OCI-LY1 (cell line): ENCODE measurements around the gene IGFBP5.

Experiments
- H2AFZ ChIP-seq: fragments of 200-600 bp; sonication (generic), shearing (Covaris generic); 2 replicates; pipeline ENCODE4 v1.6.0; 2014; ENCODE audit warnings: antibody characterized with exemption, mild to moderate bottlenecking, low read length
- H3F3A ChIP-seq: fragments of 200-600 bp; sonication (generic), shearing (Covaris generic); 2 replicates; pipeline ENCODE4 v1.6.0; 2014; ENCODE audit warnings: mild to moderate bottlenecking, antibody characterized with exemption, low read length, moderate library complexity; ENCODE audit not compliant: insufficient read depth
- H3K27ac ChIP-seq: fragments of 200-600 bp; sonication (generic); 2 replicates; pipeline ENCODE4 v1.5.1; 2014; ENCODE audit warnings: low read length, mixed run types, mild to moderate bottlenecking, low read depth; ENCODE audit not compliant: poor library complexity, severe bottlenecking
- H3K27me3 ChIP-seq: fragments of 200-600 bp; sonication (generic); 2 replicates; pipeline ENCODE4 v1.6.0; 2014; ENCODE audit warnings: antibody characterized with exemption, mild to moderate bottlenecking, low read length, moderate library complexity; ENCODE audit not compliant: insufficient read depth
- H3K36me3 ChIP-seq: fragments of 200-600 bp; sonication (generic); 2 replicates; pipeline ENCODE4 v1.6.1; 2014; ENCODE audit warnings: mild to moderate bottlenecking, antibody characterized with exemption, low read length, moderate library complexity, mixed read lengths; ENCODE audit not compliant: insufficient read depth
- H3K4me1 ChIP-seq: fragments of 200-600 bp; sonication (generic); 2 replicates; pipeline ENCODE4 v1.5.1; 2014; ENCODE audit warnings: mild to moderate bottlenecking, low read length, moderate library complexity; ENCODE audit not compliant: insufficient read depth, severe bottlenecking
- H3K4me2 ChIP-seq: fragments of 200-600 bp; sonication (generic), shearing (Covaris generic); 2 replicates; pipeline ENCODE4 v1.6.1; 2014; ENCODE audit warnings: low read length
- H3K4me3 ChIP-seq: fragments of 200-600 bp; sonication (generic); 2 replicates; pipeline ENCODE4 v1.5.1; 2014; ENCODE audit warnings: low read length, low read depth, mild to moderate bottlenecking, mixed read lengths; ENCODE audit not compliant: poor library complexity, severe bottlenecking
- H3K79me2 ChIP-seq: fragments of 200-600 bp; shearing (Covaris generic); 2 replicates; pipeline ENCODE4 v1.6.1; 2016; ENCODE audit warnings: mixed run types, low read length, mixed read lengths; ENCODE audit not compliant: insufficient read depth
- H3K9ac ChIP-seq: fragments of 200-600 bp; sonication (generic), shearing (Covaris generic); 2 replicates; pipeline ENCODE4 v1.6.1; 2014; ENCODE audit warnings: mild to moderate bottlenecking, low read length, mixed read lengths
- H3K9me2 ChIP-seq: fragments of 200-600 bp; sonication (generic), shearing (Covaris generic); 2 replicates; pipeline ENCODE4 v1.6.1; 2014; ENCODE audit warnings: low read depth, mild to moderate bottlenecking, low read length, mixed read lengths
- H3K9me3 ChIP-seq: fragments of 200-600 bp; shearing (Covaris generic); 2 replicates; pipeline ENCODE4 v1.6.1; 2014; ENCODE audit warnings: low read length, mixed read lengths
- H4K20me1 ChIP-seq: fragments of 200-600 bp; sonication (generic), shearing (Covaris generic); 2 replicates; pipeline ENCODE4 v1.6.0; 2016; ENCODE audit warnings: mild to moderate bottlenecking, low read length; ENCODE audit not compliant: insufficient read depth
- EZH2 ChIP-seq: fragments of 200-600 bp; sonication (generic), shearing (Covaris generic); IDR thresholded peaks from 2 replicates; pipeline ENCODE4 v1.8.0; 2017; ENCODE audit warnings: borderline replicate concordance, mixed run types, mild to moderate bottlenecking, antibody characterized with exemption, low read length, moderate library complexity, mixed read lengths
- TF ChIP-seq, protein P1 (sequence below): fragments of 200-600 bp; sonication (generic), shearing (Covaris generic); IDR thresholded peaks from 2 replicates; pipeline ENCODE4 v1.5.1; 2017; ENCODE audit warnings: mild to moderate bottlenecking, antibody characterized with exemption, low read length, moderate library complexity, mixed read lengths

Gene IGFBP5

DNA sequence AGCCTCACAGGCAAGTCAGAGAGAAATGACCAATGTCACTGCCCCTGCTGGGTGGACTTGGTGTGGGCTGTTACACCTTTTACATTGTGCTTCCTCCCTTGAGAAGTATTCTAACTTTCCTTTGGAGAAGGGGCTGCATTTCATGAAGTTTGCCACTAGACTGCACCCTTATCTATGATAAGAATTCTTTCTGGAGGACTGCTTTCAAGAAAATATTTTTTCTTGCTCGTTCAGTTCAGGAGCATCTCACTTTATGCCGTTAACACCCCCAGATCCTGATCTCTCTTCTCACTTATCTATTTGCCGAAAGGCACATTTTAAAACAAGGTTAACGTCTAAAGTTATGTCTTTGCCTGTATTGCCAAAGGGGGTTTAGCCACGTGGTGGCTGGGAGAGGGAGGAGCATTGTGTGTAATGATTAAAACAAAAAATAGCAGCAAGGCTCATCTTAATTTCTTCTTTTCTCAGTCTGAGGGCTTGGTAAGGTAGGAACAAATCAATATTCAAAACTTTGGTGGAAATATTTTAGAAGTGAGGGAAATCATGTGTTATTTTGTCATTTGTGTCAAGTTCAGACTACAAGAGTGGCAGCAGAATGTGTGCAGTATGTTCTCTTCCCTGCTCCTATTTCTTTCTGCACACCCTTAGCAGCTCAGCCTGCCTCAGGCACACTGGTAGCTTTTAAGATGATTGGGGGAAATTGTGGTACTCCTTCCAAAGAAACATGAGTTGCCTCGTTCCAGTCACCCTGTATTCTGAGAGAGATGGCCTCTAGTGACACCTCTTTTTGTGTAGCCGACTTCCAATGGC lies 1.6 kb upstream of the IGFBP5 start:
- no peaks in the 10 kb centered on the region for H3K36me3 ChIP-seq
- no peak overlapping the region for H3K4me2 ChIP-seq
- no peaks in the 10 kb centered on the region for H3K27me3 ChIP-seq
- H3K27ac ChIP-seq = no peak overlapping the region
- no peak overlapping the region for H3K4me3 ChIP-seq
- no peak overlapping the region for H2AFZ ChIP-seq
- no peaks in the 10 kb centered on the region for H4K20me1 ChIP-seq
- no peaks in the 10 kb centered on the region for H3K9me2 ChIP-seq
- no peaks in the 10 kb centered on the region for H3F3A ChIP-seq
- H3K4me1 ChIP-seq = no peaks in the 10 kb centered on the region
- H3K79me2 ChIP-seq = no peaks in the 10 kb centered on the region
- H3K9ac ChIP-seq = no peak overlapping the region
- TF ChIP-seq, protein P1, sequence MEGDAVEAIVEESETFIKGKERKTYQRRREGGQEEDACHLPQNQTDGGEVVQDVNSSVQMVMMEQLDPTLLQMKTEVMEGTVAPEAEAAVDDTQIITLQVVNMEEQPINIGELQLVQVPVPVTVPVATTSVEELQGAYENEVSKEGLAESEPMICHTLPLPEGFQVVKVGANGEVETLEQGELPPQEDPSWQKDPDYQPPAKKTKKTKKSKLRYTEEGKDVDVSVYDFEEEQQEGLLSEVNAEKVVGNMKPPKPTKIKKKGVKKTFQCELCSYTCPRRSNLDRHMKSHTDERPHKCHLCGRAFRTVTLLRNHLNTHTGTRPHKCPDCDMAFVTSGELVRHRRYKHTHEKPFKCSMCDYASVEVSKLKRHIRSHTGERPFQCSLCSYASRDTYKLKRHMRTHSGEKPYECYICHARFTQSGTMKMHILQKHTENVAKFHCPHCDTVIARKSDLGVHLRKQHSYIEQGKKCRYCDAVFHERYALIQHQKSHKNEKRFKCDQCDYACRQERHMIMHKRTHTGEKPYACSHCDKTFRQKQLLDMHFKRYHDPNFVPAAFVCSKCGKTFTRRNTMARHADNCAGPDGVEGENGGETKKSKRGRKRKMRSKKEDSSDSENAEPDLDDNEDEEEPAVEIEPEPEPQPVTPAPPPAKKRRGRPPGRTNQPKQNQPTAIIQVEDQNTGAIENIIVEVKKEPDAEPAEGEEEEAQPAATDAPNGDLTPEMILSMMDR = peak; percentile 44
- TF ChIP-seq EZH2 = no peak
- H3K9me3 ChIP-seq = no peaks in the 10 kb centered on the region

DNA sequence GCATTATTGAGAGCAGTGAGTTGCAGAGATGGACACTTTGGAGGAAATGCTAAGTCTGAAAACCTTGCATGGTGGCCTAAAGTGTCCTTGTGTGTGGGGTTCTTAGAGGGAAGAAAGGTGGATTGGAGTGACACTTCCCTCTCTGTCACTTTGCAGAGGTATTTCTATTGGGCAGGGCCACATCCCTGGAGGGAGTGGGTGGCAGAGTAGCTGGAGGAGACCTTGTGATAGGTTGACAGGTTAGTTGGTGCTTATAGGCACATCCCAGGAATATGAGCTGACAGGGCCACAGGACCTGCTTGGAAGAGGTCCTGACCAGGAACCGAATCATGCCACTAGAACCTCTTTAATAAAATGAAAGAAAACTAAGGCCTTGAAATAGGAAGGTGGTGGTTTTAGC lies 972 bp upstream of the IGFBP5 start:
- Histone ChIP-seq H3K4me2 (no peak overlapping the region), H3K4me1 (no peaks in the 10 kb centered on the region), H3K27me3 (no peaks in the 10 kb centered on the region), H3K27ac (no peak overlapping the region), H3K4me3 (no peak overlapping the region), H3K9me3 (no peaks in the 10 kb centered on the region), H3K36me3 (no peaks in the 10 kb centered on the region), H3K9ac (no peak overlapping the region), H3F3A (no peaks in the 10 kb centered on the region), H2AFZ (no peak overlapping the region), H4K20me1 (no peaks in the 10 kb centered on the region), H3K79me2 (no peaks in the 10 kb centered on the region), H3K9me2 (no peaks in the 10 kb centered on the region)
- TF ChIP-seq EZH2 = no peak
- TF ChIP-seq, protein P1 = no peak

DNA sequence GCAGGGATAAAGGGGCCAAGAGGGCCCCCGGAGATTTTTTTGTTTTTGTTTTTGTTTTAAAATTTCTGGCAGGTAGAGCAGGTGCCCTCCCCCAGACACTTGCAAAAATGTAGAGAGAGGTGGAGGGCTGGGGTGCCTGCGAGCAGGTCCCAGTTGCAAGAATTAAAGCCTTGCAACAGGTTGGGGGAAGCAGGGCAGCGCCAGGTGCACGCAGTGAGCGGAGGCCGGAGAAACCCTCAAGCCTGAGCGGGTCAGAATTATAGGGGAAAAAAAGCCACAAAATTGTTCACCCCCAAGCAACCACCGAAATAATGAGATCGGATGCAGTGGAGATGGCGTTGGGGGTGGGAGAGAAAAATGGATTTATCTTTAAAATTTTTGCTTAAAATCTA lies 527 bp downstream of the IGFBP5 start:
- no peak overlapping the region for H2AFZ ChIP-seq
- H3K9ac ChIP-seq = no peak overlapping the region
- H3K9me3 ChIP-seq = no peaks in the 10 kb centered on the region
- no peaks in the 10 kb centered on the region for H3K27me3 ChIP-seq
- no peak overlapping the region for H3K4me3 ChIP-seq
- no peaks in the 10 kb centered on the region for H4K20me1 ChIP-seq
- no peaks in the 10 kb centered on the region for H3K79me2 ChIP-seq
- H3K4me2 ChIP-seq = no peak overlapping the region
- no peaks in the 10 kb centered on the region for H3F3A ChIP-seq
- no peaks in the 10 kb centered on the region for H3K36me3 ChIP-seq
- H3K9me2 ChIP-seq = no peaks in the 10 kb centered on the region
- TF ChIP-seq, protein P1 = no peak
- TF ChIP-seq EZH2 = no peak
- H3K27ac ChIP-seq = no peak overlapping the region
- H3K4me1 ChIP-seq = no peaks in the 10 kb centered on the region
